ENCODE results near the gene TAP1.

DNA sequence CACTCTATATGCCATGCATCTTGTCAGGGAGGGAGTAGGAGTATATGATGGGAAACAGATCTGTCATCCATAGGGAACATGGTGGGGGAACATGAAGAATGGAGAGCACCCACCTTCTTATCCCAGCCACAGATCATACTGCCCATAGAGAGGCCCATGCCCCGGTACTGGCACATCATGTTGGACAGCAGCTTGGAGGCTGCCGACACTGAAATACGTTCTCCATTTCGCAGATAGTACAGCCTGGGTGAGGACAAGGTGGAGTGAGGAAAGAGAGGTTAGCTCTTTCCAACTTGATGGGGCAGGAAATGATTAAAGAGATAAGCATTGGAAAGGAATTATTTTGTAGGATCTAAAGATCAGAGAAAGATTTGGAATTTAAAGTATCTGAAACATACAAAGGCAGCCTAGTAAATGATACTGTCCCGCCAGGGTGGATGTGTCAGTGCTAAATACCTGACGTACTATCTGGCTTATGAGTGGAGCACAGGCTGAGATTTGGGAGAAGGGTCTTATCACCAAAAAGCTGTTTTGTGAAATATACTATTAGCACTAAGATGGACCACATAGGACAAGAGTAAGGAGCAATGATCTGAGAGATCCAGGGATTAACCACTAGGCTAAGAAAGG lies 11.4 kb downstream of the TAP1 start:
- TF ChIP-seq, protein P1, sequence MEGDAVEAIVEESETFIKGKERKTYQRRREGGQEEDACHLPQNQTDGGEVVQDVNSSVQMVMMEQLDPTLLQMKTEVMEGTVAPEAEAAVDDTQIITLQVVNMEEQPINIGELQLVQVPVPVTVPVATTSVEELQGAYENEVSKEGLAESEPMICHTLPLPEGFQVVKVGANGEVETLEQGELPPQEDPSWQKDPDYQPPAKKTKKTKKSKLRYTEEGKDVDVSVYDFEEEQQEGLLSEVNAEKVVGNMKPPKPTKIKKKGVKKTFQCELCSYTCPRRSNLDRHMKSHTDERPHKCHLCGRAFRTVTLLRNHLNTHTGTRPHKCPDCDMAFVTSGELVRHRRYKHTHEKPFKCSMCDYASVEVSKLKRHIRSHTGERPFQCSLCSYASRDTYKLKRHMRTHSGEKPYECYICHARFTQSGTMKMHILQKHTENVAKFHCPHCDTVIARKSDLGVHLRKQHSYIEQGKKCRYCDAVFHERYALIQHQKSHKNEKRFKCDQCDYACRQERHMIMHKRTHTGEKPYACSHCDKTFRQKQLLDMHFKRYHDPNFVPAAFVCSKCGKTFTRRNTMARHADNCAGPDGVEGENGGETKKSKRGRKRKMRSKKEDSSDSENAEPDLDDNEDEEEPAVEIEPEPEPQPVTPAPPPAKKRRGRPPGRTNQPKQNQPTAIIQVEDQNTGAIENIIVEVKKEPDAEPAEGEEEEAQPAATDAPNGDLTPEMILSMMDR (IDR thresholded peaks at IDR 0.05; ENCODE audit: insufficient read depth, low read length), result no peak
- TF ChIP-seq POLR2AphosphoS5 (IDR thresholded peaks at IDR 0.05; ENCODE audit: low read depth), result no peak
- TF ChIP-seq, protein P2, sequence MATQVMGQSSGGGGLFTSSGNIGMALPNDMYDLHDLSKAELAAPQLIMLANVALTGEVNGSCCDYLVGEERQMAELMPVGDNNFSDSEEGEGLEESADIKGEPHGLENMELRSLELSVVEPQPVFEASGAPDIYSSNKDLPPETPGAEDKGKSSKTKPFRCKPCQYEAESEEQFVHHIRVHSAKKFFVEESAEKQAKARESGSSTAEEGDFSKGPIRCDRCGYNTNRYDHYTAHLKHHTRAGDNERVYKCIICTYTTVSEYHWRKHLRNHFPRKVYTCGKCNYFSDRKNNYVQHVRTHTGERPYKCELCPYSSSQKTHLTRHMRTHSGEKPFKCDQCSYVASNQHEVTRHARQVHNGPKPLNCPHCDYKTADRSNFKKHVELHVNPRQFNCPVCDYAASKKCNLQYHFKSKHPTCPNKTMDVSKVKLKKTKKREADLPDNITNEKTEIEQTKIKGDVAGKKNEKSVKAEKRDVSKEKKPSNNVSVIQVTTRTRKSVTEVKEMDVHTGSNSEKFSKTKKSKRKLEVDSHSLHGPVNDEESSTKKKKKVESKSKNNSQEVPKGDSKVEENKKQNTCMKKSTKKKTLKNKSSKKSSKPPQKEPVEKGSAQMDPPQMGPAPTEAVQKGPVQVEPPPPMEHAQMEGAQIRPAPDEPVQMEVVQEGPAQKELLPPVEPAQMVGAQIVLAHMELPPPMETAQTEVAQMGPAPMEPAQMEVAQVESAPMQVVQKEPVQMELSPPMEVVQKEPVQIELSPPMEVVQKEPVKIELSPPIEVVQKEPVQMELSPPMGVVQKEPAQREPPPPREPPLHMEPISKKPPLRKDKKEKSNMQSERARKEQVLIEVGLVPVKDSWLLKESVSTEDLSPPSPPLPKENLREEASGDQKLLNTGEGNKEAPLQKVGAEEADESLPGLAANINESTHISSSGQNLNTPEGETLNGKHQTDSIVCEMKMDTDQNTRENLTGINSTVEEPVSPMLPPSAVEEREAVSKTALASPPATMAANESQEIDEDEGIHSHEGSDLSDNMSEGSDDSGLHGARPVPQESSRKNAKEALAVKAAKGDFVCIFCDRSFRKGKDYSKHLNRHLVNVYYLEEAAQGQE (IDR thresholded peaks at IDR 0.05; ENCODE audit: insufficient replicate concordance, low read depth), result peak; percentile 12
